H1 (cell line): Measurements from ENCODE around the gene RNF224. TPM values are rescaled to one million over a fixed set of nuclear protein-coding genes. Genes with fewer than 3 reads are reported as not detected.
A peak's percentile ranks its signal among the peaks of the same experiment; 100 is the strongest.

Experiments
- CTCF ChIA-PET: fragments of 300-600 bp; sonication (Branson Sonifier 250); formaldehyde crosslinking; loops from one replicate; lab custom pipeline; 2021; ENCODE audit not compliant: partially characterized antibody; lab: Charles Lee
- POLR2A ChIA-PET: fragments of 300-600 bp; sonication (Branson Sonifier 250); formaldehyde crosslinking; loops from one replicate; lab custom pipeline; 2021; ENCODE audit warnings: inconsistent platforms; ENCODE audit not compliant: partially characterized antibody; lab: Charles Lee
- DNase-seq, 2 experiments: peaks; one replicate each; pipeline versions ENCODE4 v3.0.0 to v3.0.0-alpha.2; 2010 to 2022; ENCODE audit warnings: low spot score in 2 of 2, low read depth in 1 of 2, mixed read lengths in 1 of 2
- FAIRE-seq: peaks from 2 replicates; lab custom pipeline; 2011; peaks lifted over from hg19 to GRCh38; lab: Jason Lieb, UNC
- H2AFZ ChIP-seq: 2 replicates; pipeline ENCODE4 v1.8.1; 2012; ENCODE audit warnings: low read length, inconsistent platforms
- H2AK5ac ChIP-seq: 2 replicates; pipeline ENCODE4 v1.6.1; 2013; ENCODE audit warnings: low read depth, low read length
- H2BK120ac ChIP-seq: replicated peaks from 2 replicates; pipeline ENCODE3; 2013; ENCODE audit warnings: low read depth, low read length, inconsistent platforms
- H2BK12ac ChIP-seq: 2 replicates; pipeline ENCODE4 v1.6.1; 2013; ENCODE audit warnings: low read depth, low read length
- H2BK15ac ChIP-seq: 2 replicates; pipeline ENCODE4 v1.6.1; 2013; ENCODE audit warnings: low read length
- H2BK20ac ChIP-seq: 2 replicates; pipeline ENCODE4 v1.6.1; 2013; ENCODE audit warnings: low read length
- H2BK5ac ChIP-seq: 2 replicates; pipeline ENCODE4 v1.6.1; 2013; ENCODE audit warnings: low read depth, low read length
- H3K14ac ChIP-seq: 2 replicates; pipeline ENCODE4 v1.6.1; 2013; ENCODE audit warnings: inconsistent platforms; ENCODE audit not compliant: insufficient read length
- H3K18ac ChIP-seq: 2 replicates; pipeline ENCODE4 v1.6.1; 2013; ENCODE audit warnings: low read length; ENCODE audit errors: extremely low read depth
- H3K23ac ChIP-seq: 2 replicates; pipeline ENCODE4 v1.6.1; 2013; ENCODE audit warnings: inconsistent platforms; ENCODE audit not compliant: insufficient read length
- H3K23me2 ChIP-seq: 2 replicates; pipeline ENCODE4 v1.6.1; 2013; ENCODE audit warnings: low read depth, low read length
- H3K27ac ChIP-seq: 2 replicates; pipeline ENCODE4 v1.6.1; 2011; ENCODE audit warnings: low read depth, low read length, inconsistent platforms
- H3K27me3 ChIP-seq, 4 experiments: replicated peaks in 1 of 4; 1 replicate in 1 of 4; 2 replicates in 3 of 4; pipeline versions ENCODE4 v1.6.1 to v1.8.1; 2011 to 2013; ENCODE audit warnings: low read length in 3 of 4, mild to moderate bottlenecking in 3 of 4, inconsistent platforms in 2 of 4, mixed read lengths in 2 of 4, moderate library complexity in 1 of 4; ENCODE audit not compliant: control insufficient read depth in 3 of 4, insufficient read depth in 3 of 4; ENCODE audit errors: extremely low read depth in 1 of 4
- H3K36me3 ChIP-seq, 4 experiments: 2 replicates each; pipeline versions ENCODE4 v1.6.1 to v1.8.1; 2011 to 2013; ENCODE audit warnings: mild to moderate bottlenecking in 4 of 4, low read length in 3 of 4, moderate library complexity in 2 of 4, control low read depth in 1 of 4, inconsistent platforms in 1 of 4; ENCODE audit not compliant: insufficient read depth in 4 of 4, control insufficient read depth in 2 of 4
- H3K4ac ChIP-seq: replicated peaks from 2 replicates; pipeline ENCODE3; 2013; ENCODE audit warnings: low read length, low read depth, mixed read lengths, inconsistent platforms; ENCODE audit not compliant: insufficient read length
- H3K4me1 ChIP-seq, 4 experiments: replicated peaks in 1 of 4; 1 replicate in 1 of 4; 2 replicates in 3 of 4; pipeline versions ENCODE4 v1.6.1 to v1.8.1; 2011 to 2013; ENCODE audit warnings: low read length in 3 of 4, inconsistent platforms in 2 of 4, mixed read lengths in 1 of 4; ENCODE audit not compliant: insufficient read depth in 4 of 4, control insufficient read depth in 3 of 4
- H3K4me2 ChIP-seq, 2 experiments: 2 replicates each; pipeline versions ENCODE4 v1.6.1 to v1.8.1; 2011 to 2013; ENCODE audit warnings: low read depth in 2 of 2, low read length in 2 of 2, control low read depth in 1 of 2, inconsistent platforms in 1 of 2, mild to moderate bottlenecking in 1 of 2; ENCODE audit not compliant: insufficient read depth in 1 of 2
- H3K4me3 ChIP-seq, 4 experiments: fragments of 200-600, 300-600 bp in 1 of 4; sonication (generic), shearing (Covaris generic), sonication (Bioruptor Twin) in 1 of 4; 2 replicates each; pipeline versions ENCODE4 v1.5.1 to v1.8.1; 2011 to 2016; ENCODE audit warnings: low read length in 4 of 4, low read depth in 3 of 4, control low read depth in 2 of 4, inconsistent platforms in 2 of 4, mild to moderate bottlenecking in 2 of 4, mixed read lengths in 1 of 4, moderate library complexity in 1 of 4; ENCODE audit not compliant: insufficient read depth in 2 of 4; ENCODE audit errors: extremely low read depth in 1 of 4
- H3K56ac ChIP-seq: replicated peaks from 2 replicates; pipeline ENCODE3; 2013; ENCODE audit warnings: low read depth, mild to moderate bottlenecking, mixed read lengths, low read length, inconsistent platforms; ENCODE audit not compliant: insufficient read length
- H3K79me1 ChIP-seq: 2 replicates; pipeline ENCODE4 v1.6.1; 2013; ENCODE audit warnings: low read depth, low read length, control low read depth
- H3K79me2 ChIP-seq, 2 experiments: 2 replicates each; pipeline versions ENCODE4 v1.6.1 to v1.8.1; 2012 to 2013; ENCODE audit warnings: low read length in 2 of 2, mild to moderate bottlenecking in 2 of 2, inconsistent platforms in 1 of 2; ENCODE audit not compliant: insufficient read depth in 2 of 2, control insufficient read depth in 1 of 2
- H3K9ac ChIP-seq, 4 experiments: replicated peaks in 1 of 4; 1 replicate in 1 of 4; 2 replicates in 3 of 4; pipeline versions ENCODE4 v1.6.1 to v1.8.1; 2011 to 2013; ENCODE audit warnings: low read depth in 3 of 4, low read length in 3 of 4, control low read depth in 2 of 4, mild to moderate bottlenecking in 2 of 4, moderate library complexity in 2 of 4, inconsistent platforms in 1 of 4; ENCODE audit errors: extremely low read depth in 1 of 4
- H3K9me3 ChIP-seq, 2 experiments: 2 replicates each; pipeline versions ENCODE4 v1.6.1 to v1.8.1; 2012 to 2013; ENCODE audit warnings: mild to moderate bottlenecking in 2 of 2, moderate library complexity in 2 of 2, control low read depth in 1 of 2, inconsistent platforms in 1 of 2, low read depth in 1 of 2, low read length in 1 of 2, mixed read lengths in 1 of 2; ENCODE audit not compliant: insufficient read depth in 2 of 2
- H4K20me1 ChIP-seq, 2 experiments: replicated peaks in 1 of 2; 2 replicates each; pipeline versions ENCODE3 to v1.8.1; 2011 to 2013; ENCODE audit warnings: inconsistent platforms in 2 of 2, low read length in 2 of 2, mild to moderate bottlenecking in 1 of 2; ENCODE audit not compliant: insufficient read depth in 2 of 2, control insufficient read depth in 1 of 2
- H4K5ac ChIP-seq: 2 replicates; pipeline ENCODE4 v1.6.1; 2013; ENCODE audit warnings: low read length, low read depth, mixed read lengths, inconsistent platforms; ENCODE audit not compliant: insufficient read length
- H4K8ac ChIP-seq: 2 replicates; pipeline ENCODE4 v1.8.0; 2013; ENCODE audit warnings: mild to moderate bottlenecking, moderate library complexity, low read length, inconsistent platforms; ENCODE audit not compliant: insufficient read depth; ENCODE audit errors: extremely low read depth
- H4K91ac ChIP-seq: replicated peaks from 2 replicates; pipeline ENCODE3; 2013; ENCODE audit warnings: low read length, mixed read lengths, inconsistent platforms; ENCODE audit not compliant: insufficient read length
- BACH1 ChIP-seq: IDR thresholded peaks from 2 replicates; pipeline ENCODE4 v1.6.1; 2012; ENCODE audit warnings: low read length, improper control_type of control experiment
- EGR1 ChIP-seq: IDR thresholded peaks from 2 replicates; pipeline ENCODE4 v1.6.1; 2011; ENCODE audit warnings: low read depth, low read length, borderline replicate concordance
- GABPA ChIP-seq: IDR thresholded peaks from 2 replicates; pipeline ENCODE4 v1.6.1; 2011; ENCODE audit warnings: mild to moderate bottlenecking, low read length, moderate library complexity, borderline replicate concordance; ENCODE audit not compliant: insufficient read depth
- KDM1A ChIP-seq: fragments of 200-600, 300-600 bp; sonication (generic); IDR thresholded peaks from 2 replicates; pipeline ENCODE4 v1.7.1; 2016; ENCODE audit warnings: mild to moderate bottlenecking, low read length, borderline replicate concordance
- MAFK ChIP-seq: IDR thresholded peaks from 2 replicates; pipeline ENCODE4 v1.6.1; 2012; ENCODE audit warnings: low read depth, mild to moderate bottlenecking, improper control_type of control experiment, low read length
- NRF1 ChIP-seq: IDR thresholded peaks from 2 replicates; pipeline ENCODE4 v1.6.1; 2011; ENCODE audit warnings: mild to moderate bottlenecking, low read depth, low read length, improper control_type of control experiment
- POLR2A ChIP-seq, 2 experiments: IDR thresholded peaks; 1 replicate in 1 of 2; 2 replicates in 1 of 2; pipeline ENCODE4 v1.6.1; 2011; ENCODE audit warnings: low read depth in 2 of 2, low read length in 2 of 2, mild to moderate bottlenecking in 2 of 2; ENCODE audit errors: control extremely low read depth in 1 of 2
- RAD21 ChIP-seq, 2 experiments: IDR thresholded peaks in 1 of 2; conservative IDR thresholded peaks in 1 of 2; 2 replicates each; pipeline ENCODE4 v1.6.1; 2011; ENCODE audit warnings: low read depth in 2 of 2, low read length in 2 of 2, improper control_type of control experiment in 1 of 2, inconsistent platforms in 1 of 2, mild to moderate bottlenecking in 1 of 2, moderate library complexity in 1 of 2
- RXRA ChIP-seq: IDR thresholded peaks from 2 replicates; pipeline ENCODE4 v1.6.1; 2011; ENCODE audit warnings: low read depth, mild to moderate bottlenecking, low read length, moderate library complexity; ENCODE audit not compliant: insufficient read depth
- SAP30 ChIP-seq: fragments of 300-600 bp; sonication (generic); IDR thresholded peaks from 2 replicates; pipeline ENCODE4 v1.7.1; 2012; ENCODE audit warnings: low read length, moderate library complexity, mild to moderate bottlenecking, inconsistent platforms; ENCODE audit not compliant: insufficient read depth, insufficient replicate concordance
- SIRT6 ChIP-seq: IDR thresholded peaks from one replicate; pipeline ENCODE4 v1.7.1; 2012; ENCODE audit warnings: low read length, inconsistent platforms
- SP4 ChIP-seq: IDR thresholded peaks from 2 replicates; pipeline ENCODE4 v1.6.1; 2012; ENCODE audit warnings: low read length, inconsistent platforms
- WGBS, 2 experiments: shearing (Covaris generic) in 1 of 2; methylation state at CpG; one replicate each; pipeline versions ENCODE4 v1.1.6 to v1.1.7; 2013 to 2015; ENCODE audit warnings: low lambda C conversion rate in 2 of 2, mixed read lengths in 2 of 2, inconsistent platforms in 1 of 2, low coverage in 1 of 2, missing lambda C conversion rate in 1 of 2; ENCODE audit not compliant: insufficient replicate concordance in 2 of 2, insufficient coverage in 1 of 2, insufficient read length in 1 of 2; ENCODE audit errors: extremely low coverage in 1 of 2, missing lambda C conversion rate in 1 of 2; 5-methylcytosine and 5-hydroxymethylcytosine counted together
- polyA plus RNA-seq, 7 experiments: library from polyadenylated mRNA; depleted of rRNA in 3 of 7; stranded (reverse) in 5 of 7; unstranded in 2 of 7; fragments of >200 nt in 5 of 7; fragments of 200-250 nt in 2 of 7; gene quantifications; 1 replicate in 5 of 7; 2 replicates in 1 of 7; 4 replicates in 1 of 7; pipeline versions ENCODE4 v1.2.1 to v1.2.3, GENCODE V29; 2011 to 2013; ENCODE audit warnings: missing spikeins in 2 of 7, mixed read lengths in 2 of 7
- total RNA-seq: library from RNA; stranded (reverse); fragmentation: NEBNext Ultra II Directional; extraction: Animal tissue kit (Norgen Biotek cat#: 25700); gene quantifications from 2 replicates; pipeline ENCODE4 v1.2.1, GENCODE V29; 2021

The RNF224 gene
- total and polyA plus RNA-seq, 2 of the 8 experiments (the other 6 are each of a cell fraction or from before 2014, with no cell fraction given): 0.24 TPM; not detected in 1

- Histone ChIP-seq H3K14ac (no peak overlapping the region), H2BK15ac (no peak overlapping the region), H2AFZ (no peak overlapping the region), H4K91ac (no peak overlapping the region), H3K36me3 (no peaks in the 10 kb centered on the region), H4K8ac (peak overlapping the region; percentile 86), H3K4me3 (0 out of 8 replicates have a peak overlapping the region, but pooled peaks of 1 of the 4 experiments have one; percentile 25), H3K4me1 (peaks cover 0 to 12% (median 8%) of the 10 kb centered on the region in 4 experiments; a peak in 6 of 7 replicates), H3K4me2 (peak overlapping the region in 1 of 2 experiments; percentile 66; a peak in 2 of 4 replicates), H2BK20ac (no peak overlapping the region), H2BK5ac (peak overlapping the region; percentile 30; the same call in 1 of the 2 replicates), H3K79me2 (peaks cover 0 to 7% of the 10 kb centered on the region in 2 experiments; a peak in 1 of 4 replicates), H3K9me3 (no peaks in the 10 kb centered on the region), H3K18ac (no peak overlapping the region), H3K23ac (no peak overlapping the region), H2BK120ac (no peak overlapping the region), H3K79me1 (no peaks in the 10 kb centered on the region), H4K5ac (peak overlapping the region; percentile 59), H3K4ac (no peak overlapping the region), H3K56ac (no peak overlapping the region), H4K20me1 (peaks cover 6 to 8% of the 10 kb centered on the region in 2 experiments), H3K23me2 (peaks cover 5% of the 10 kb centered on the region; the same call in 1 of the 2 replicates), H3K27me3 (no peaks in the 10 kb centered on the region), H3K27ac (no peak overlapping the region), H2AK5ac (no peak overlapping the region), H3K9ac (no peak overlapping the region), H2BK12ac (no peak overlapping the region)
- FAIRE-seq (no peak), DNase-seq (peak; percentile 59 to 96)
- ChIA-PET POLR2A (interaction anchor here (1.0 to 69.9 kb wide), 5 partner anchors 1 to 181 kb away, joined by 3 to 1462 read pairs (median 4); partner anchors contain the start of genes CYSRT1, NDOR1, NELFB and RNF208), CTCF (interaction anchor here (0.6 to 20.2 kb wide), 46 partner anchors 10 to 338 kb away, joined by 3 to 204 read pairs (median 5); partner anchors contain the start of genes ANAPC2, CYSRT1, LRRC26 and NELFB)
- 31% methylated on average over 18 of the region's 31 CpGs; no CpG with 5 or more reads in 1 of the 2 experiments for WGBS, 2 experiments
- TF ChIP-seq EGR1 (peak; percentile 66), SP4 (peak; percentile 93), RXRA (peak; percentile 61; the same call in 1 of the 2 replicates), NRF1 (peak; percentile 41), GABPA (peak; percentile 73; the same call in 1 of the 2 replicates), SAP30 (no peak), KDM1A (no peak), POLR2A (IDR thresholded peaks at IDR 0.05; ENCODE audit: control extremely low read depth in 1 of 2, low read depth in 2 of 2, low read length in 2 of 2) (no peak), BACH1 (peak; percentile 73), RAD21 (IDR thresholded peaks at IDR 0.05 in 1 of 2, conservative IDR thresholded peaks at IDR 0.05 in 1 of 2; ENCODE audit: low read depth in 2 of 2, low read length in 2 of 2) (peak; percentile 72 to 82), MAFK (no peak), SIRT6 (no peak)
Observed at GRCh38 chr9:137236238-137236935, 9.1 kb downstream of the RNF224 start.
